Spleen (tissue), 11 donors: ENCODE results near the gene ACOX2. TPM values are rescaled to one million over a fixed set of nuclear protein-coding genes. Genes with fewer than 3 reads are reported as not detected.

Experiments
- DNase-seq: peaks from one replicate; pipeline ENCODE4 v3.0.0-alpha.2; 2020
- H3K27ac ChIP-seq, 8 donors: fragments of 200-600 bp; sonication (generic) in 7 of 8; 1 replicate in 4 of 8; 2 replicates in 4 of 8; pipeline versions ENCODE4 v1.5.0 to v1.8.0; 2016 to 2021; ENCODE audit warnings: inconsistent platforms in 4 of 8, mild to moderate bottlenecking in 4 of 8, moderate library complexity in 1 of 8
- H3K27me3 ChIP-seq, 7 donors: fragments of 200-600 bp; sonication (generic) in 6 of 7; replicated peaks in 1 of 7; 1 replicate in 4 of 7; 2 replicates in 3 of 7; pipeline versions ENCODE4 v1.5.0 to v1.8.0; 2016 to 2021; ENCODE audit warnings: inconsistent platforms in 3 of 7, mild to moderate bottlenecking in 1 of 7
- H3K36me3 ChIP-seq, 6 donors: fragments of 200-600 bp; sonication (generic) in 5 of 6; 1 replicate in 4 of 6; 2 replicates in 2 of 6; pipeline versions ENCODE4 v1.5.0 to v1.8.0; 2016 to 2021; ENCODE audit warnings: inconsistent platforms in 2 of 6
- H3K4me1 ChIP-seq, 6 donors: fragments of 200-600 bp; sonication (generic) in 5 of 6; 1 replicate in 3 of 6; 2 replicates in 3 of 6; pipeline versions ENCODE4 v1.5.0 to v1.8.0; 2016 to 2021; ENCODE audit warnings: inconsistent platforms in 3 of 6
- H3K4me3 ChIP-seq, 8 donors: fragments of 200-600 bp; sonication (generic) in 7 of 8; 1 replicate in 4 of 8; 2 replicates in 4 of 8; pipeline versions ENCODE4 v1.5.0 to v1.8.0; 2016 to 2021; ENCODE audit warnings: inconsistent platforms in 4 of 8, mild to moderate bottlenecking in 4 of 8, moderate library complexity in 2 of 8
- H3K9me3 ChIP-seq, 8 donors: fragments of 200-600 bp; sonication (generic) in 7 of 8; 1 replicate in 4 of 8; 2 replicates in 4 of 8; pipeline versions ENCODE4 v1.5.0 to v1.8.0; 2016 to 2021; ENCODE audit warnings: inconsistent platforms in 4 of 8
- POLR2A ChIP-seq, 3 donors: fragments of 450-650 bp; IDR thresholded peaks; one replicate each; pipeline ENCODE4 v1.5.1; 2017; ENCODE audit warnings: antibody characterized with exemption in 3 of 3, mild to moderate bottlenecking in 1 of 3
- POLR2AphosphoS5 ChIP-seq, 3 donors: sonication (generic); formaldehyde crosslinking; IDR thresholded peaks; one replicate each; pipeline ENCODE4 v1.5.1; 2017; ENCODE audit warnings: antibody characterized with exemption in 3 of 3
- WGBS, 5 donors: extraction: QIAGEN DNeasy Blood & Tissue Kit in 3 of 5; methylation state at CpG; one replicate each; pipeline versions ENCODE4 v1.1.5 to v1.1.7; 2013 to 2018; 5-methylcytosine and 5-hydroxymethylcytosine counted together
- intact Hi-C: fragments of 100-400 bp; cut with DNase I; formaldehyde crosslinking; loops from one replicate; pipeline ENCODE4 v1.15.0; 2023; ENCODE audit warnings: low total_unique reads
- polyA plus RNA-seq, 3 donors: library from polyadenylated mRNA; stranded (reverse); fragments of 200-250 nt; gene quantifications; one replicate each; pipeline ENCODE4 v1.2.1, GENCODE V29; 2013
- total RNA-seq, 7 donors: library from RNA; depleted of rRNA in 3 of 7; stranded (reverse); fragments of >200 nt in 3 of 7; fragmentation: NEBNext Ultra II Directional in 4 of 7; extraction: Animal tissue kit (Norgen Biotek cat#: 25700) in 4 of 7; gene quantifications; one replicate each; pipeline versions ENCODE4 v1.1.0 to v1.2.1, GENCODE V29; 2016 to 2021
- TF ChIP-seq, protein P1 (sequence below), 11 experiments: fragments of 200-600 bp in 7 of 11; fragments of 450-650 bp in 4 of 11; sonication (generic) in 4 of 11; IDR thresholded peaks in 8 of 11; conservative IDR thresholded peaks in 3 of 11; 1 replicate in 7 of 11; 2 replicates in 4 of 11; pipeline versions ENCODE4 v1.4.0 to v1.8.0; 2016 to 2021; ENCODE audit warnings: antibody characterized with exemption in 11 of 11, inconsistent platforms in 4 of 11, mild to moderate bottlenecking in 1 of 11
- donor health status: healthy with polysubstance abuse.
- donor health status: DM: no; HTN: no; CAD: no; lungs with moderate emphysema.
- donor health status: DM: no; HTN: no; CAD: no.
- donor health status: Bipolar disorder and iron deficiency.
- donor health status: healthy.
- donor health status: DM: no; HTN: no; CAD: no.
- donor health status: DM: yes; HTN: yes; CAD: no.

ACOX2 gene
- total and polyA plus RNA-seq, 10 donors, result 1.3 to 11.5 (median 5.0) TPM

DNA sequence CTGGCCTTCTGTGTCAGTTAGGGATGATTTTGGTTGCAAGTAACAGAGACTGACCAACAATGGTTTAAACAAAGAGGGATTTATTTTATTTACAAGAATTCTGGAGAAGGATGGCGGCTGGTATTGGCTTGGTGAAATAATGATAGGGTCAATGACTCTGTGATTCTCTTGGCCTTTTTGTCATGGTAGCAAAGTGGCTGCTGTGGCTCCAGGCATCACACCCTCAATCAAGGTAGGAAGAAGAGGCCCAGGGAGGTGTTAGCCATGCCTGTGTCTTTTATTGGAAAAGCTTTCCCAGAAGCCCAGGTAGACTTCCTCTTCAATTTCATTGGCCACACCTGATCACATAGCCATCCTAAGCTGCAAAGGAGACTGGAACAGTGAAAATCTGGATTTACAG, 27.1 kb upstream of the ACOX2 start:
- intact Hi-C loops, result no loop called here
- 93 to 100% (median 95%) methylated on average over 1 of the region's 1 CpG for WGBS, 5 donors
- DNase-seq, result no peak
- peaks cover 0 to 50% (median 3%) of the 10 kb centered on the region in 6 donors for H3K36me3 ChIP-seq
- H3K27me3 ChIP-seq, result no peaks in the 10 kb centered on the region
- H3K27ac ChIP-seq, result no peak overlapping the region
- H3K4me1 ChIP-seq, result peaks cover 4 to 10% (median 9%) of the 10 kb centered on the region in 6 donors
- no peak overlapping the region for H3K4me3 ChIP-seq
- TF ChIP-seq, protein P1, sequence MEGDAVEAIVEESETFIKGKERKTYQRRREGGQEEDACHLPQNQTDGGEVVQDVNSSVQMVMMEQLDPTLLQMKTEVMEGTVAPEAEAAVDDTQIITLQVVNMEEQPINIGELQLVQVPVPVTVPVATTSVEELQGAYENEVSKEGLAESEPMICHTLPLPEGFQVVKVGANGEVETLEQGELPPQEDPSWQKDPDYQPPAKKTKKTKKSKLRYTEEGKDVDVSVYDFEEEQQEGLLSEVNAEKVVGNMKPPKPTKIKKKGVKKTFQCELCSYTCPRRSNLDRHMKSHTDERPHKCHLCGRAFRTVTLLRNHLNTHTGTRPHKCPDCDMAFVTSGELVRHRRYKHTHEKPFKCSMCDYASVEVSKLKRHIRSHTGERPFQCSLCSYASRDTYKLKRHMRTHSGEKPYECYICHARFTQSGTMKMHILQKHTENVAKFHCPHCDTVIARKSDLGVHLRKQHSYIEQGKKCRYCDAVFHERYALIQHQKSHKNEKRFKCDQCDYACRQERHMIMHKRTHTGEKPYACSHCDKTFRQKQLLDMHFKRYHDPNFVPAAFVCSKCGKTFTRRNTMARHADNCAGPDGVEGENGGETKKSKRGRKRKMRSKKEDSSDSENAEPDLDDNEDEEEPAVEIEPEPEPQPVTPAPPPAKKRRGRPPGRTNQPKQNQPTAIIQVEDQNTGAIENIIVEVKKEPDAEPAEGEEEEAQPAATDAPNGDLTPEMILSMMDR (IDR thresholded peaks at IDR 0.05 in 8 of 11, conservative IDR thresholded peaks at IDR 0.05 in 3 of 11), result no peak
- no peak for TF ChIP-seq POLR2A (IDR thresholded peaks at IDR 0.05)
- TF ChIP-seq POLR2AphosphoS5 (IDR thresholded peaks at IDR 0.05), result no peak
- no peaks in the 10 kb centered on the region for H3K9me3 ChIP-seq

DNA sequence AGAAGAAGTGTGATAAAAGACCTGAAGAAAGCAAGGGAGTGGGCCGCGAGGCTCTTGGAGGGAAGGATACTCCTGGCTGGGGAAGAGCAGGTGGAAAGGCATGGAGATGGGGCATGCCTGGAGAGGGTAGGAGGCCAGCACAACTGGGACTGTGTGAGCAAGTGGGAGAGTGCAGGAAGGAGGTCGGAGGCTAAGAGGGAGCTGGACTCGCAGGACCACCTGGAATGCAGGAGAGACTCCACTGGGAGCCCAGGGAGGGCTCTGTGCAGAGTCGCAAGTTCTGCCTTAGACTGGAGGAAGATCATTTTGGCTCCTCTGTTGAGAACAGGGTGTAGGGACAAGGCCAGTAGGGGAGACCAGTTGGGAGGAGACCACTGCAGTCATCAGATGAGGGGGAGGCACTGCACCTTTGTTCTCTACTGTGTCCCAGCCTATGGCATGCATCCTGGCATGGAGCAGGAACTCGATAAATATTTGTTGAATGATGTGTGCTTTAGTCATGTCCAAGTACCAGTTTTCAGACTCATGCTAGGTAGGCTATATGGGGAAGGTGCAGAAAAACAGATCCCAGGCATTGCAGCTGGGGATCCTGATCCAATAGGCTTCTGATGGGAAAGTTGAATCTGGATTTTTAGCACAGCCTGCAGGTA, 26.5 kb upstream of the ACOX2 start:
- DNase-seq, result no peak
- intact Hi-C loops, result no loop called here
- no peak overlapping the region for H3K4me3 ChIP-seq
- no peaks in the 10 kb centered on the region for H3K9me3 ChIP-seq
- H3K27ac ChIP-seq, result no peak overlapping the region
- TF ChIP-seq POLR2AphosphoS5 (IDR thresholded peaks at IDR 0.05) (no peak), POLR2A (IDR thresholded peaks at IDR 0.05) (no peak)
- TF ChIP-seq, protein P1 (IDR thresholded peaks at IDR 0.05 in 8 of 11, conservative IDR thresholded peaks at IDR 0.05 in 3 of 11), result no peak
- peaks cover 0 to 5% (median 3%) of the 10 kb centered on the region in 6 donors for H3K4me1 ChIP-seq
- H3K27me3 ChIP-seq, result no peaks in the 10 kb centered on the region
- peaks cover 0 to 49% (median 3%) of the 10 kb centered on the region in 6 donors for H3K36me3 ChIP-seq
- 78 to 95% (median 91%) methylated on average over 6 of the region's 6 CpGs for WGBS, 5 donors

DNA sequence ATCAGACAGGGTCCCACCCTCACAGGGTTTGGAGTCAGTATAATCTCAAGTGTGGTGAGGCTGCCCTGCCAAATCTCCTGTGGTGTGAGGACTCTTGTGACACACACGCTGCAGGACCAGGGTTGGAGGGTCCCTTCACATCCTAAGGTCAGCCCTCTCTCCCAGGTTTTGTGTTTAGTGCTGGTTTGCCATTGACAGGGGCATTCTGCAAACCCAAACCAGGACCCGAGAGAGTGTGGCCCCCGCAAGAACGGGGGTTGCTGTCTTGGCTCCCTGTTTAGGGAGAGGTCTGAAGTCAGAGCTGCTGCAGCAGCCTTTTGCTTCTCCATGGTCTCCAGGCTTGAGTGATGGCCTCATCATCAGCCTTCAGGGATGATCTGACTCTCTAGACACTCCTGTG, 25.5 kb upstream of the ACOX2 start:
- Histone ChIP-seq H3K4me3 (no peak overlapping the region), H3K36me3 (peaks cover 0 to 49% (median 3%) of the 10 kb centered on the region in 6 donors), H3K4me1 (no peaks in the 10 kb centered on the region), H3K27me3 (no peaks in the 10 kb centered on the region), H3K27ac (no peak overlapping the region), H3K9me3 (no peaks in the 10 kb centered on the region)
- intact Hi-C loops, result no loop called here
- 85 to 100% (median 92%) methylated on average over 1 to 4 of the region's 4 CpGs for WGBS, 5 donors
- no peak for TF ChIP-seq POLR2A (IDR thresholded peaks at IDR 0.05)
- no peak for TF ChIP-seq POLR2AphosphoS5 (IDR thresholded peaks at IDR 0.05)
- TF ChIP-seq, protein P1 (IDR thresholded peaks at IDR 0.05 in 8 of 11, conservative IDR thresholded peaks at IDR 0.05 in 3 of 11), result no peak
- no peak for DNase-seq

GRCh38 chr3:58560771-58561311, 23.9 kb upstream of the ACOX2 start:
- Histone ChIP-seq H3K9me3 (no peaks in the 10 kb centered on the region), H3K36me3 (peaks cover 0 to 33% (median 0%) of the 10 kb centered on the region in 6 donors), H3K27me3 (no peaks in the 10 kb centered on the region), H3K4me1 (no peaks in the 10 kb centered on the region), H3K27ac (no peak overlapping the region), H3K4me3 (no peak overlapping the region)
- intact Hi-C loops, result no loop called here
- 85 to 90% (median 88%) methylated on average over 10 to 12 of the region's 12 CpGs for WGBS, 5 donors
- DNase-seq, result no peak
- TF ChIP-seq, protein P1 (IDR thresholded peaks at IDR 0.05 in 8 of 11, conservative IDR thresholded peaks at IDR 0.05 in 3 of 11), result no peak
- TF ChIP-seq POLR2AphosphoS5 (IDR thresholded peaks at IDR 0.05), result no peak
- no peak for TF ChIP-seq POLR2A (IDR thresholded peaks at IDR 0.05)
